Breast epithelium (tissue), 4 donors: Measurements from ENCODE around the gene UBE2M. TPM values are rescaled to one million over a fixed set of nuclear protein-coding genes. Genes with fewer than 3 reads are reported as not detected.

ENCODE experiments used
- DNase-seq, 2 donors: peaks; one replicate each; pipeline ENCODE4 v3.0.0-alpha.2; 2019; ENCODE audit warnings: low spot score in 2 of 2
- H3K27ac ChIP-seq, 2 donors: fragments of 200-600 bp; sonication (generic) in 1 of 2; one replicate each; pipeline ENCODE4 v1.5.1; 2016 to 2019; ENCODE audit warnings: mild to moderate bottlenecking in 1 of 2
- H3K27me3 ChIP-seq, 2 donors: fragments of 200-600 bp; sonication (generic) in 1 of 2; one replicate each; pipeline versions ENCODE4 v1.5.1 to v1.6.0; 2017 to 2019; ENCODE audit warnings: control low read depth in 1 of 2, mild to moderate bottlenecking in 1 of 2
- H3K36me3 ChIP-seq: fragments of 200-600 bp; one replicate; pipeline ENCODE4 v1.5.1; 2019
- H3K4me1 ChIP-seq, 2 donors: fragments of 200-600 bp; sonication (generic); one replicate each; pipeline ENCODE4 v1.5.1; 2016 to 2019; ENCODE audit warnings: control low read depth in 1 of 2
- H3K4me3 ChIP-seq, 3 donors: fragments of 200-600 bp; sonication (generic); 1 replicate in 2 of 3; 2 replicates in 1 of 3; pipeline ENCODE4 v1.5.1; 2016 to 2019; ENCODE audit warnings: mild to moderate bottlenecking in 3 of 3, moderate library complexity in 2 of 3
- H3K9me3 ChIP-seq, 2 donors: fragments of 200-600 bp; sonication (generic) in 1 of 2; one replicate each; pipeline ENCODE4 v1.5.1; 2016 to 2019; ENCODE audit warnings: control low read depth in 1 of 2
- CTCF ChIP-seq, 3 donors: fragments of 450-650 bp; IDR thresholded peaks; one replicate each; pipeline ENCODE4 v1.5.1; 2016 to 2017; ENCODE audit warnings: antibody characterized with exemption in 3 of 3, mild to moderate bottlenecking in 3 of 3, moderate library complexity in 3 of 3
- POLR2A ChIP-seq: fragments of 450-650 bp; IDR thresholded peaks from one replicate; pipeline ENCODE4 v1.6.1; 2016; ENCODE audit warnings: antibody characterized with exemption, mild to moderate bottlenecking, moderate library complexity
- POLR2AphosphoS5 ChIP-seq, 3 donors: sonication (generic); formaldehyde crosslinking; IDR thresholded peaks; one replicate each; pipeline ENCODE4 v1.6.1; 2017; ENCODE audit warnings: antibody characterized with exemption in 3 of 3
- intact Hi-C: fragments of 100-400 bp; cut with DNase I; formaldehyde crosslinking; loops from one replicate; pipeline ENCODE4 v1.15.1; 2023; ENCODE audit warnings: low total_unique reads
- total RNA-seq, 3 donors: library from RNA; depleted of rRNA; stranded (reverse); fragments of >200 nt; gene quantifications; one replicate each; pipeline ENCODE4 v1.1.0, GENCODE V29; 2016

UBE2M gene
- total RNA-seq, 3 donors from 2014 or later, result 19.0 to 21.3 (median 19.3) TPM

GRCh38 chr19:58551577-58552471 is 6.6 kb downstream of the UBE2M start:
- no peak for DNase-seq
- no peak for TF ChIP-seq POLR2AphosphoS5 (IDR thresholded peaks at IDR 0.05)
- no peak for TF ChIP-seq POLR2A
- TF ChIP-seq CTCF (IDR thresholded peaks at IDR 0.05), result no peak
- H3K4me1 ChIP-seq, result peaks cover 4 to 15% of the 10 kb centered on the region in 2 donors

GRCh38 chr19:58551123-58551497 is 7.3 kb downstream of the UBE2M start:
- Histone ChIP-seq H3K9me3 (no peaks in the 10 kb centered on the region), H3K27ac (no peak overlapping the region), H3K36me3 (peaks cover 23% of the 10 kb centered on the region), H3K4me3 (no peak overlapping the region), H3K27me3 (no peaks in the 10 kb centered on the region), H3K4me1 (peaks cover 9 to 18% of the 10 kb centered on the region in 2 donors)
- TF ChIP-seq POLR2A, result no peak
- TF ChIP-seq POLR2AphosphoS5 (IDR thresholded peaks at IDR 0.05), result no peak
- TF ChIP-seq CTCF (IDR thresholded peaks at IDR 0.05), result no peak
- DNase-seq, result no peak
- intact Hi-C loops, result no loop called here

More at GRCh38 chr19:58551577-58552471, 6.6 kb downstream of the UBE2M start:
- Histone ChIP-seq H3K27me3 (no peaks in the 10 kb centered on the region), H3K27ac (no peak overlapping the region), H3K4me3 (no peak overlapping the region), H3K36me3 (peaks cover 23% of the 10 kb centered on the region), H3K9me3 (no peaks in the 10 kb centered on the region)
- intact Hi-C loops, result no loop called here

- TF ChIP-seq POLR2AphosphoS5 (IDR thresholded peaks at IDR 0.05) (no peak), POLR2A (no peak), CTCF (IDR thresholded peaks at IDR 0.05) (no peak)
- Histone ChIP-seq H3K27ac (no peak overlapping the region), H3K4me3 (no peak overlapping the region), H3K36me3 (peaks cover 23% of the 10 kb centered on the region), H3K27me3 (no peaks in the 10 kb centered on the region), H3K4me1 (peaks cover 14 to 23% of the 10 kb centered on the region in 2 donors), H3K9me3 (no peaks in the 10 kb centered on the region)
- intact Hi-C loops, result no loop called here
- DNase-seq, result no peak
Measured at GRCh38 chr19:58550362-58551122, 7.9 kb downstream of the UBE2M start.

- H3K4me3 ChIP-seq, result no peak overlapping the region
- peaks cover 23% of the 10 kb centered on the region for H3K36me3 ChIP-seq
- intact Hi-C loops, result no loop called here
- peaks cover 16 to 27% of the 10 kb centered on the region in 2 donors for H3K4me1 ChIP-seq
- H3K9me3 ChIP-seq, result no peaks in the 10 kb centered on the region
- H3K27ac ChIP-seq, result no peak overlapping the region
- TF ChIP-seq POLR2AphosphoS5 (IDR thresholded peaks at IDR 0.05), result no peak
- no peak for TF ChIP-seq POLR2A
- no peak for TF ChIP-seq CTCF (IDR thresholded peaks at IDR 0.05)
- H3K27me3 ChIP-seq, result no peaks in the 10 kb centered on the region
- DNase-seq, result no peak
Measured at GRCh38 chr19:58549664-58550361, 8.6 kb downstream of the UBE2M start.
